ENCODE measurements around the gene RGPD8.
"Not testable (repeated sequence)": the region's sequence is repeated elsewhere in the genome, so short reads cannot be mapped to it uniquely, and the experiment has no call there.

GRCh38 chr2:112432735-112433479 lies 538 bp downstream of the RGPD8 start:
- TF ChIP-seq CTCF (IDR thresholded peaks at IDR 0.05); MYBL2 (CRISPR knock-in tag; IDR thresholded peaks at IDR 0.05); ATF6 (CRISPR knock-in tag; IDR thresholded peaks at IDR 0.05); USF2 (CRISPR knock-in tag; IDR thresholded peaks at IDR 0.05); ESRRA (CRISPR knock-in tag; IDR thresholded peaks at IDR 0.05; ENCODE audit: borderline replicate concordance): not testable (repeated sequence)

Measured in WTC11 (cell line).